Measurements from ENCODE around the gene BLOC1S6.

BLOC1S6 gene

DNA sequence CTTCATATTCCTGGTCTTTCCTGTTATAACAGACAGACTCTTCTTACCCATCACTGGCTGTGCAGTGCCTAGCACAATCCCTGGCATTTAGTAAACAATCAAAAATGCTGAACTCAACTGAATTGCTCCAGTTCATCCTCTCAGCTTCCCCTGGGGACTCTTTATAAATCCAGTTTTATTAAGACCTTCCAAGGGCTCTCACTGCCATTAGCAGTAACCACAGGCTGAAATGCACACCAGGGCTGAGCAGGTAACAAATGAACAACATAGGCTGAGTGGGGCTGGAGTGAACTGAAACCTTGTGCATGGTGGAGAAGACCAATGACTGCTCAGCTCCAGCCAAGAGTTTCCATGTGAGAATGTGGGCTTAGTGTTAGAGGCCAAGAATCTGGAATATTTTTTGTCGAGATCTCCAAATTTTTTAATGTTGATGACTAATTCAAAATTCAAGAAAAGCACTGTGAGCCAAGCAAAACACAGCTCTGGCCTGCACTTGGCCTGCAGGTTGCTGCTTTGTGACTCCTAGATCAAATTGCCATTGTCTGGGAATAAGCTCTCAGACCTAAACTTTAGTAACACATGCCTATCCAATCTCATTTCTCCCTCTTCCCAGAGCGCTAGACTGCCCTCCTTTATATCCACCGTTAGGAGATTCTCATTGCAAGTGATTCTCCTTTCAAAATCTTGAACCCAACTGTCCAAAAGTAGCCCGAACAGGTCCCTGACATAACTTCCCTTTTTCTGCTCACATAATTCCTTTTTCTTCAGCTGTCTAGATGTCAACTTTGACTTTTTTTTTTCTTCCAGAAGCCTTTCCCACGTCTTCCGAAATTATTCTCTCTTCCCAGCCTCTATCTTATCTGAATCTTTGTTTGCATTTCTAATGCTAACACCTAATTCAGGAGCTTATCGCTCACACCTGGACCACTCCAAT, 55.1 kb downstream of the BLOC1S6 start:
- DNase-seq = no peak

DNA sequence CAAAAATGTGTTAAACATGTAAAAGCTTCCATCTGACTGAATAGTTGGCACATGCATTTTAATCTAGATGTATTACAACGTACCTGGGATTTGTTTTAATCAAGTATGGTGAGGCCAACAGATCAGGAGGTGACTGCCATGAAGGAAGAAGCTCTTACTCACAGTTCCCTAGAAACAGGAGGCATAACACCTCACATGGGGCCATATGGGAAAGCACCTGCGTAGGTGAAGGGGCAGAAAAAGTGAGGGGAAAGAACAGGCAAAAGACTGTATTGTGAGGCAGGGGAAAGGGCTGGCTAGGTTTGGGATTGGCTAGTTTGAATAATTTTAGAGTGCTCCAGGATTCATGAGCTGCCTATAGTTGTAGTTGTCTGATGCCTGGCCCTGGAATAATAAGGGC, 57.3 kb downstream of the BLOC1S6 start:
- no peak for DNase-seq

DNA sequence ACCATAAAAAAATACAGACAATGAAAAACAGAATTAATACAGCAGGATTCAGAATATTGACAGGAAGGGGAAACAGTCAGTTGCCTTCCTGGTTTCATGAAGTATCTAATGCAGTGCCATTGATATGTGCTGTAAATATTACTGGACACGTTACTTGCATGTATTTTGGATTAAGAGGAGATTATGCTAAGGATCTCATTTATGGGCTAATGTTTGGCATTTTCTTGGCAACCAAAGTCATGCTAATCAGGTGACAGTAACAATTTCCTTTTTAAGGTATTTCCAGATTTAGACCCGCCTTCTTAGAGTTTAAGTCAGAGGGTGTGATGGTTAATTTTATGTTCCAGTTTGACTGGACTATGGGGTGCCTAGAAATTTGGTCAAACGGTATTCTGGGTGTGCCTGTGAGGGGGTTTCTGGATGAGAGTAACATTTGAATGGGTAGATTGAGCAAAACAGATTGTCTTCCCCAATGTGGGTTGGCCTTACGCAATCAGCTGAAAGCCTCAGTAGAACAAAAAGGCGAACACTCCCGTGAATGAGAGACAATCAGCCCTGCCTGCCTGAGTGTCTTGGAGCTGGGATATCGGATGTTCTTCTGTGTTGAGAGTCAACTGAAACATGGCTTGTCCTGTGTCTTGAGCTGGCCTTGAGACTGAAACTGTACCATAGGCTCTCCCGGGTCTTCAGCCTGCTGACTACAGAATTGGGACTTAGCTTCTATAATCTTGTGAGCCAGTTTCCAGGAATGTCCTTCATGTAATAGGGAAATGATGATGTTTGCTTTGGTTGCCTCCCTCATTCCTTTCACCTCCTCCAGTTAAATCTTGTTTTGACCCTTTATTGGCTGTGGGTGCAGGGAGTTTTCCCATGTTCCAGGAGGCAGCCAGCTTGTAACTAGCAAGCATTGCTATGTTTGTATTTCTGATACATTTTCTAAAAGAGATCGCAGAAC, 58.1 kb downstream of the BLOC1S6 start:
- DNase-seq = no peak

DNA sequence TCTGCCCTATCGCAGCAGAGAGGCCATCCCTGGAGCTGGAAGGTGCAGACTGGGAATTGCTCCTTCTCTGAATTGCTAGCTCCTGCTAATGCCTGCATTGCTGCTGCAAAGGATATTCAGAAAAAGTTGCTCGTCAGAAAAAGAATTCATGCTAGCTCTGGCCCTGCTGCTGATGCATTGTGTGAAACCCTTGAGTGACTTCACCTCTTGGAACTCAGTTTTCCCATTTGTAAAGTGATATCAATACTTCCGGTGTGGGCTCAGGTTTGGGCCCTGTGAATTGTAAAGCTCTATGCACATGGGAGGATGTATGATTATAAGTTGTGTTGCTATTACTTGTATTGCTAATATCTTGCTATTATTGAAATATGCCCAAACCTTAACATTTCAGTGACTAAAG, 59.0 kb downstream of the BLOC1S6 start:
- DNase-seq = no peak

DNA sequence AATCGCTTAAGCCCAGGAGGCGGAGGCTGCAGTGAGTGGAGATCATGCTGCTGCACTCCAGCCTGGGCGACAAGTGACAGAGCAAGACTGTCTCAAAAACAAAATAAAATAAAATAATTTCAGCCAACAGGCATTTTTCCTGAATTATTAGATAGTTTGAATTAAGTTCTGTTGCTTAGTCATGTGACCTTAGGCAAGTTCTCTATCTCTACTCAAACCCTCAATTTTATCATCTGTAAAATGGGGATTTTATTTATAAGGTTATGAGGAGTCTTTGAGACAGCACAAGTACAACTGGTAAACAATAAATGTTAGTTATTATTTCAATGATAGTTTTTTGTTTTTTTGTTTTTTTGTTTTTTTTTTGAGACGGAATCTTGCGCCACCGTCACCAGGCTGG, 60.6 kb downstream of the BLOC1S6 start:
- DNase-seq = no peak

- DNase-seq = no peak
Observed at GRCh38 chr15:45648521-45649200, 61.5 kb downstream of the BLOC1S6 start.

- peak in 1 of 14 donors; percentile 11 for DNase-seq
Observed at GRCh38 chr15:45650007-45650406, 62.8 kb downstream of the BLOC1S6 start.

- no peak for DNase-seq
Observed at GRCh38 chr15:45650889-45651525, 63.8 kb downstream of the BLOC1S6 start.

DNA sequence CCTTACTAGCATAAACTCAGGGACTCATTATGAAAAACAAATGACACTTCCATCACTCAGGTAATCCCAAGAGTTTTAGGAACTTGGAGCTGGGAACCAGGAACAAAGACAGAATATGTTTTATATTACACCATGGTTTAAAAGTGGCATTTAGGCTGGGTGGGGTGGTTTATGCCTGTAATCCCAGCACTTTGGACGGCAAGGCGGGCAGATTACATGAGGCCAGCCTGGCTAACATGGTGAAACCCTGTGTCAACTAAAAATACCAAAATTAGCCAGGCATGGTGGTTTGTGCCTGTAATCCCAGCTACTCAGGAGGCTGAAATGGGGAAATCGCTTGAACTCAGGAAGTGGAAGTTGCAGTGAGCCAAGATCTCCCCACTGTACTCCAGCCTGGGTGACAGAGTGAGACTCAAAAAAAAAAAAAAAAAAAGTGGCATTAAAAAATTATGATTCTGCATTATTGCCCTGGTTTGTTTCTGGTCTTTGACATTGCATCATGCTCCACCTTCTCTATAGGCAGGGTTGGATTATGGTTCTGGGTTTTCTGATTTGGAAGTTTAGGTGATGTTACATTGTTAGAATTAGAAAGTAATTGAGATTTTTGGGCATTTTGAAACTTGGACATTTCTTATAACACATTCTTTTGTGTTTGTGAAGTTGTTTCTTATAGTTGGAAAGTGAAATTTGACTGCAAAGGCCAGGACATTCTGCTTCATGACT, 66.7 kb downstream of the BLOC1S6 start:
- DNase-seq = peak in 1 of 14 donors; percentile 2

GRCh38 chr15:45654749-45655148, 67.6 kb downstream of the BLOC1S6 start:
- no peak for DNase-seq

- no peak for DNase-seq
Observed at GRCh38 chr15:45657254-45657653, 70.1 kb downstream of the BLOC1S6 start.

DNA sequence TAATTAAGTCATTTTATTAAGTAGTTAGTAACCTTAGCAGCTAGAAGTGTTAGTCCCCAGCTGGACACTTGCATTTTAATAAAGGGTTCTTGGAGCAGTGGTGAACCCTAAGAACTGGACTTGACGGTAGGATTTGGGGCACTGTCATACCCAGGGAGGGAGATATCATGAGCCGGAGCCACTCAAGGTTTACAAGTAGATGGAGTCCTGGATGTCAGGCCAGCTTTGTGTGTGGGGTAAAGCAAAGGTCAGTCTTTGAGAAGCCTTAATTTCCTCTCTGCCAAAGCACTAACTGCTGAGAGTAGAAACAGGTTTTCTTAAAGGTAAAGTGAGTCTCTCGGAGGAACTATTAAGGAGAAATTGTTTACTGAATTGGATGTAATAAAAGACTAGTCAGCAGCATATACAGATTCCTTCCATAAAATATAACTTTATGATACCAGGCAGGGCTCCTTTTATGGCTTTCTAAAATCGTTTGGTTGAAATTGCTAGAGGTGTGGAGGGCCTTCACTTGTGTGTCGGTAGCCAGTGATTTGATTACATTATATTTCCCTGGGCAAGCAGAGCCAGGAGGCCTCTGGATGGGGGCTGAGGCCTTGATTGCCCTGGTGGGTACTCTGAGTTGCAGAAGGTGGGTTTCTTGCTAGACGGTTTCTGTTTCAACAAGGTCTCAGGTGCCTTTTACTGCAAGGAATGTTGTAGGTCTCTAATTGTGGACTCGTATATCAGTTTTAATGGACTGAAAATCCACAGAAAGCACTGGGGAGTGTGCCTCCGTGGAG, 70.8 kb downstream of the BLOC1S6 start:
- no peak for DNase-seq
